A549 (cell line): ENCODE measurements around the gene SLC4A4.

Experiments used
- BCL3 ChIP-seq: fragments of >200 bp; sonication (Bioruptor Twin); formaldehyde crosslinking; IDR thresholded peaks from 3 replicates; pipeline ENCODE4 v1.6.1; 2016
- CTCF ChIP-seq: fragments of >200 bp; sonication (Bioruptor Twin); formaldehyde crosslinking; IDR thresholded peaks from 3 replicates; pipeline ENCODE4 v1.5.1; 2016
- MYC ChIP-seq: IDR thresholded peaks from 2 replicates; pipeline ENCODE4 v1.6.1; 2012; ENCODE audit warnings: mild to moderate bottlenecking, inconsistent platforms, low read length, improper control_type of control experiment, borderline replicate concordance
- POLR2A ChIP-seq: IDR thresholded peaks from 2 replicates; pipeline ENCODE4 v1.6.1; 2012; ENCODE audit warnings: mild to moderate bottlenecking, low read length
- RAD21 ChIP-seq, 2 experiments: fragments of >200 bp in 1 of 2; sonication (Bioruptor Twin) in 1 of 2; formaldehyde crosslinking in 1 of 2; IDR thresholded peaks in 1 of 2; conservative IDR thresholded peaks in 1 of 2; 2 replicates in 1 of 2; 3 replicates in 1 of 2; pipeline ENCODE4 v1.6.1; 2012 to 2018; ENCODE audit warnings: inconsistent platforms in 1 of 2
- TF ChIP-seq, protein P1 (sequence below): fragments of 200-600 bp; sonication (generic); IDR thresholded peaks from 2 replicates; pipeline ENCODE4 v1.6.1; 2016; ENCODE audit warnings: antibody characterized with exemption, mild to moderate bottlenecking, moderate library complexity
- TF ChIP-seq, protein P2 (sequence below): fragments of 150-350 bp; IDR thresholded peaks from 2 replicates; pipeline ENCODE4 v1.6.1; 2014; ENCODE audit warnings: low read depth, mild to moderate bottlenecking, low read length
- TF ChIP-seq, protein P3 (sequence below): fragments of 450-650 bp; IDR thresholded peaks from 2 replicates; pipeline ENCODE4 v1.6.1; 2014; ENCODE audit warnings: antibody characterized with exemption

GRCh38 chr4:71532407-71532806, 193.6 kb downstream of the SLC4A4 start:
- TF ChIP-seq, protein P1, sequence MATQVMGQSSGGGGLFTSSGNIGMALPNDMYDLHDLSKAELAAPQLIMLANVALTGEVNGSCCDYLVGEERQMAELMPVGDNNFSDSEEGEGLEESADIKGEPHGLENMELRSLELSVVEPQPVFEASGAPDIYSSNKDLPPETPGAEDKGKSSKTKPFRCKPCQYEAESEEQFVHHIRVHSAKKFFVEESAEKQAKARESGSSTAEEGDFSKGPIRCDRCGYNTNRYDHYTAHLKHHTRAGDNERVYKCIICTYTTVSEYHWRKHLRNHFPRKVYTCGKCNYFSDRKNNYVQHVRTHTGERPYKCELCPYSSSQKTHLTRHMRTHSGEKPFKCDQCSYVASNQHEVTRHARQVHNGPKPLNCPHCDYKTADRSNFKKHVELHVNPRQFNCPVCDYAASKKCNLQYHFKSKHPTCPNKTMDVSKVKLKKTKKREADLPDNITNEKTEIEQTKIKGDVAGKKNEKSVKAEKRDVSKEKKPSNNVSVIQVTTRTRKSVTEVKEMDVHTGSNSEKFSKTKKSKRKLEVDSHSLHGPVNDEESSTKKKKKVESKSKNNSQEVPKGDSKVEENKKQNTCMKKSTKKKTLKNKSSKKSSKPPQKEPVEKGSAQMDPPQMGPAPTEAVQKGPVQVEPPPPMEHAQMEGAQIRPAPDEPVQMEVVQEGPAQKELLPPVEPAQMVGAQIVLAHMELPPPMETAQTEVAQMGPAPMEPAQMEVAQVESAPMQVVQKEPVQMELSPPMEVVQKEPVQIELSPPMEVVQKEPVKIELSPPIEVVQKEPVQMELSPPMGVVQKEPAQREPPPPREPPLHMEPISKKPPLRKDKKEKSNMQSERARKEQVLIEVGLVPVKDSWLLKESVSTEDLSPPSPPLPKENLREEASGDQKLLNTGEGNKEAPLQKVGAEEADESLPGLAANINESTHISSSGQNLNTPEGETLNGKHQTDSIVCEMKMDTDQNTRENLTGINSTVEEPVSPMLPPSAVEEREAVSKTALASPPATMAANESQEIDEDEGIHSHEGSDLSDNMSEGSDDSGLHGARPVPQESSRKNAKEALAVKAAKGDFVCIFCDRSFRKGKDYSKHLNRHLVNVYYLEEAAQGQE: no peak
- TF ChIP-seq MYC (no peak), POLR2A (no peak), BCL3 (no peak), CTCF (no peak), RAD21 (conservative IDR thresholded peaks at IDR 0.05 in 1 of 2, IDR thresholded peaks at IDR 0.05 in 1 of 2) (no peak)
- TF ChIP-seq, protein P2, sequence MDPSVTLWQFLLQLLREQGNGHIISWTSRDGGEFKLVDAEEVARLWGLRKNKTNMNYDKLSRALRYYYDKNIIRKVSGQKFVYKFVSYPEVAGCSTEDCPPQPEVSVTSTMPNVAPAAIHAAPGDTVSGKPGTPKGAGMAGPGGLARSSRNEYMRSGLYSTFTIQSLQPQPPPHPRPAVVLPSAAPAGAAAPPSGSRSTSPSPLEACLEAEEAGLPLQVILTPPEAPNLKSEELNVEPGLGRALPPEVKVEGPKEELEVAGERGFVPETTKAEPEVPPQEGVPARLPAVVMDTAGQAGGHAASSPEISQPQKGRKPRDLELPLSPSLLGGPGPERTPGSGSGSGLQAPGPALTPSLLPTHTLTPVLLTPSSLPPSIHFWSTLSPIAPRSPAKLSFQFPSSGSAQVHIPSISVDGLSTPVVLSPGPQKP: no peak
- TF ChIP-seq, protein P3, sequence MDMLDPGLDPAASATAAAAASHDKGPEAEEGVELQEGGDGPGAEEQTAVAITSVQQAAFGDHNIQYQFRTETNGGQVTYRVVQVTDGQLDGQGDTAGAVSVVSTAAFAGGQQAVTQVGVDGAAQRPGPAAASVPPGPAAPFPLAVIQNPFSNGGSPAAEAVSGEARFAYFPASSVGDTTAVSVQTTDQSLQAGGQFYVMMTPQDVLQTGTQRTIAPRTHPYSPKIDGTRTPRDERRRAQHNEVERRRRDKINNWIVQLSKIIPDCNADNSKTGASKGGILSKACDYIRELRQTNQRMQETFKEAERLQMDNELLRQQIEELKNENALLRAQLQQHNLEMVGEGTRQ: no peak
